K562 (cell line): ENCODE data around the gene WASF3. TPM values are rescaled to one million over a fixed set of nuclear protein-coding genes. Genes with fewer than 3 reads are reported as not detected.
A peak's percentile ranks its signal among the peaks of the same experiment; 100 is the strongest.

Experiments used
- C11orf30 ChIP-seq: fragments of 450-650 bp; IDR thresholded peaks from 2 replicates; pipeline ENCODE4 v1.6.1; 2016; ENCODE audit warnings: low read depth, mild to moderate bottlenecking
- HNRNPH1 ChIP-seq: fragments of 200-400 bp; formaldehyde crosslinking; optimal IDR thresholded peaks from 2 replicates; pipeline ENCODE3; 2017; ENCODE audit warnings: low read depth, mild to moderate bottlenecking, low read length, moderate library complexity
- UBTF ChIP-seq, 2 experiments: IDR thresholded peaks; 2 replicates each; pipeline ENCODE4 v1.6.1; 2012; ENCODE audit warnings: improper control_type of control experiment in 2 of 2, low read depth in 2 of 2, low read length in 2 of 2, borderline replicate concordance in 1 of 2
- ZFP1 ChIP-seq: fragments of 450-650 bp; formaldehyde crosslinking; IDR thresholded peaks from 2 replicates; pipeline ENCODE4 v1.4.0; 2020; ENCODE audit warnings: mild to moderate bottlenecking, mixed read lengths
- ZKSCAN1 ChIP-seq: fragments of 150-350 bp; IDR thresholded peaks from 2 replicates; pipeline ENCODE4 v1.6.1; 2016; ENCODE audit warnings: low read depth, low read length
- ZNF311 ChIP-seq: fragments of 250-450 bp; sonication (Bioruptor Pico); IDR thresholded peaks from 2 replicates; pipeline ENCODE4 v1.4.0; 2020; ENCODE audit warnings: mild to moderate bottlenecking, moderate library complexity
- ZNF436 ChIP-seq: fragments of 250-450, 450-650 bp; sonication (Bioruptor Pico); formaldehyde crosslinking; IDR thresholded peaks from 2 replicates; pipeline ENCODE4 v1.7.0; 2020; ENCODE audit warnings: mild to moderate bottlenecking
- ZNF584 ChIP-seq: fragments of 200-800 bp; sonication (Bioruptor generic); IDR thresholded peaks from 2 replicates; pipeline ENCODE4 v1.6.1; 2016; ENCODE audit warnings: low read depth, mild to moderate bottlenecking, missing genetic modification characterization, missing compliant biosample characterization
- polyA plus RNA-seq, 8 experiments: library from polyadenylated mRNA; depleted of rRNA in 4 of 8; stranded (reverse) in 5 of 8; unstranded in 3 of 8; fragments of >200 nt; fragmentation: Nextera tagmentation in 2 of 8; fragmentation: Illumina TruSeq in 1 of 8; extraction: Ambion mirVana in 2 of 8; extraction: Trizol in 1 of 8; gene quantifications; 2 replicates each; pipeline versions ENCODE4 v1.2.1 to v1.2.3, GENCODE V29; 2011 to 2014; ENCODE audit warnings: inconsistent platforms in 1 of 8, missing spikeins in 1 of 8
- total RNA-seq, 7 experiments: library from RNA; depleted of rRNA in 6 of 7; stranded (reverse); fragments of >200 nt in 6 of 7; fragmentation: Illumina TruSeq in 2 of 7; extraction: Trizol in 2 of 7; gene quantifications; 2 replicates each; pipeline versions ENCODE4 v1.2.1 to v1.2.3, GENCODE V29; 2011 to 2021; ENCODE audit warnings: low replicate concordance in 1 of 7
- TF ChIP-seq, protein P1 (sequence below): fragments of 450-650 bp; formaldehyde crosslinking; IDR thresholded peaks from 2 replicates; pipeline ENCODE4 v1.4.0; 2020; ENCODE audit warnings: mild to moderate bottlenecking, moderate library complexity
- TF ChIP-seq, protein P2 (sequence below), 2 experiments: fragments of 450-650 bp; formaldehyde crosslinking in 1 of 2; IDR thresholded peaks; 2 replicates each; pipeline versions ENCODE4 v1.4.0 to v1.6.1; 2014 to 2020; ENCODE audit warnings: mild to moderate bottlenecking in 2 of 2, borderline replicate concordance in 1 of 2, low read depth in 1 of 2
- TF ChIP-seq, protein P3 (sequence below): sonication (generic); formaldehyde crosslinking; IDR thresholded peaks from 2 replicates; pipeline ENCODE4 v1.8.0; 2022; ENCODE audit warnings: missing genetic modification reagents, mild to moderate bottlenecking, borderline replicate concordance

The WASF3 gene
- total and polyA plus RNA-seq, 9 of the 15 experiments (the other 6 are each of a cell fraction or from before 2014, with no cell fraction given), result 0.04 to 0.43 (median 0.11) TPM

GRCh38 chr13:26698392-26699196 is 141.1 kb downstream of the WASF3 start (continued):
- TF ChIP-seq, protein P1, sequence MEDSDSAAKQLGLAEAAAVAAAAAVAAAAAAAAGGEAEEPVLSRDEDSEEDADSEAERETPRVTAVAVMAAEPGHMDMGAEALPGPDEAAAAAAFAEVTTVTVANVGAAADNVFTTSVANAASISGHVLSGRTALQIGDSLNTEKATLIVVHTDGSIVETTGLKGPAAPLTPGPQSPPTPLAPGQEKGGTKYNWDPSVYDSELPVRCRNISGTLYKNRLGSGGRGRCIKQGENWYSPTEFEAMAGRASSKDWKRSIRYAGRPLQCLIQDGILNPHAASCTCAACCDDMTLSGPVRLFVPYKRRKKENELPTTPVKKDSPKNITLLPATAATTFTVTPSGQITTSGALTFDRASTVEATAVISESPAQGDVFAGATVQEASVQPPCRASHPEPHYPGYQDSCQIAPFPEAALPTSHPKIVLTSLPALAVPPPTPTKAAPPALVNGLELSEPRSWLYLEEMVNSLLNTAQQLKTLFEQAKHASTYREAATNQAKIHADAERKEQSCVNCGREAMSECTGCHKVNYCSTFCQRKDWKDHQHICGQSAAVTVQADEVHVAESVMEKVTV, result 0 out of 2 replicates have a peak, but pooled peaks have one; percentile 34
- TF ChIP-seq, protein P2, sequence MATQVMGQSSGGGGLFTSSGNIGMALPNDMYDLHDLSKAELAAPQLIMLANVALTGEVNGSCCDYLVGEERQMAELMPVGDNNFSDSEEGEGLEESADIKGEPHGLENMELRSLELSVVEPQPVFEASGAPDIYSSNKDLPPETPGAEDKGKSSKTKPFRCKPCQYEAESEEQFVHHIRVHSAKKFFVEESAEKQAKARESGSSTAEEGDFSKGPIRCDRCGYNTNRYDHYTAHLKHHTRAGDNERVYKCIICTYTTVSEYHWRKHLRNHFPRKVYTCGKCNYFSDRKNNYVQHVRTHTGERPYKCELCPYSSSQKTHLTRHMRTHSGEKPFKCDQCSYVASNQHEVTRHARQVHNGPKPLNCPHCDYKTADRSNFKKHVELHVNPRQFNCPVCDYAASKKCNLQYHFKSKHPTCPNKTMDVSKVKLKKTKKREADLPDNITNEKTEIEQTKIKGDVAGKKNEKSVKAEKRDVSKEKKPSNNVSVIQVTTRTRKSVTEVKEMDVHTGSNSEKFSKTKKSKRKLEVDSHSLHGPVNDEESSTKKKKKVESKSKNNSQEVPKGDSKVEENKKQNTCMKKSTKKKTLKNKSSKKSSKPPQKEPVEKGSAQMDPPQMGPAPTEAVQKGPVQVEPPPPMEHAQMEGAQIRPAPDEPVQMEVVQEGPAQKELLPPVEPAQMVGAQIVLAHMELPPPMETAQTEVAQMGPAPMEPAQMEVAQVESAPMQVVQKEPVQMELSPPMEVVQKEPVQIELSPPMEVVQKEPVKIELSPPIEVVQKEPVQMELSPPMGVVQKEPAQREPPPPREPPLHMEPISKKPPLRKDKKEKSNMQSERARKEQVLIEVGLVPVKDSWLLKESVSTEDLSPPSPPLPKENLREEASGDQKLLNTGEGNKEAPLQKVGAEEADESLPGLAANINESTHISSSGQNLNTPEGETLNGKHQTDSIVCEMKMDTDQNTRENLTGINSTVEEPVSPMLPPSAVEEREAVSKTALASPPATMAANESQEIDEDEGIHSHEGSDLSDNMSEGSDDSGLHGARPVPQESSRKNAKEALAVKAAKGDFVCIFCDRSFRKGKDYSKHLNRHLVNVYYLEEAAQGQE (IDR thresholded peaks at IDR 0.05; ENCODE audit: borderline replicate concordance), result peak; percentile 40; the same call in 1 of the 2 replicates
- TF ChIP-seq, protein P2 (CRISPR knock-in tag; IDR thresholded peaks at IDR 0.05; ENCODE audit: low read depth), result no peak
- TF ChIP-seq ZFP1 (CRISPR knock-in tag), result no peak
- TF ChIP-seq ZNF436 (CRISPR knock-in tag), result no peak
- peak; percentile 49; the same call in 1 of the 2 replicates for TF ChIP-seq C11orf30
- TF ChIP-seq ZNF584, result no peak
- no peak for TF ChIP-seq HNRNPH1
- TF ChIP-seq, protein P3, sequence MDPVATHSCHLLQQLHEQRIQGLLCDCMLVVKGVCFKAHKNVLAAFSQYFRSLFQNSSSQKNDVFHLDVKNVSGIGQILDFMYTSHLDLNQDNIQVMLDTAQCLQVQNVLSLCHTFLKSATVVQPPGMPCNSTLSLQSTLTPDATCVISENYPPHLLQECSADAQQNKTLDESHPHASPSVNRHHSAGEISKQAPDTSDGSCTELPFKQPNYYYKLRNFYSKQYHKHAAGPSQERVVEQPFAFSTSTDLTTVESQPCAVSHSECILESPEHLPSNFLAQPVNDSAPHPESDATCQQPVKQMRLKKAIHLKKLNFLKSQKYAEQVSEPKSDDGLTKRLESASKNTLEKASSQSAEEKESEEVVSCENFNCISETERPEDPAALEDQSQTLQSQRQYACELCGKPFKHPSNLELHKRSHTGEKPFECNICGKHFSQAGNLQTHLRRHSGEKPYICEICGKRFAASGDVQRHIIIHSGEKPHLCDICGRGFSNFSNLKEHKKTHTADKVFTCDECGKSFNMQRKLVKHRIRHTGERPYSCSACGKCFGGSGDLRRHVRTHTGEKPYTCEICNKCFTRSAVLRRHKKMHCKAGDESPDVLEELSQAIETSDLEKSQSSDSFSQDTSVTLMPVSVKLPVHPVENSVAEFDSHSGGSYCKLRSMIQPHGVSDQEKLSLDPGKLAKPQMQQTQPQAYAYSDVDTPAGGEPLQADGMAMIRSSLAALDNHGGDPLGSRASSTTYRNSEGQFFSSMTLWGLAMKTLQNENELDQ (CRISPR knock-in tag), result no peak
- TF ChIP-seq ZKSCAN1, result no peak
- no peak for TF ChIP-seq ZNF311 (CRISPR knock-in tag)
- no peak for TF ChIP-seq UBTF (IDR thresholded peaks at IDR 0.05; ENCODE audit: borderline replicate concordance in 1 of 2, low read depth in 2 of 2, low read length in 2 of 2)
